ENCODE data around the gene PTTG2.

Gene PTTG2

DNA sequence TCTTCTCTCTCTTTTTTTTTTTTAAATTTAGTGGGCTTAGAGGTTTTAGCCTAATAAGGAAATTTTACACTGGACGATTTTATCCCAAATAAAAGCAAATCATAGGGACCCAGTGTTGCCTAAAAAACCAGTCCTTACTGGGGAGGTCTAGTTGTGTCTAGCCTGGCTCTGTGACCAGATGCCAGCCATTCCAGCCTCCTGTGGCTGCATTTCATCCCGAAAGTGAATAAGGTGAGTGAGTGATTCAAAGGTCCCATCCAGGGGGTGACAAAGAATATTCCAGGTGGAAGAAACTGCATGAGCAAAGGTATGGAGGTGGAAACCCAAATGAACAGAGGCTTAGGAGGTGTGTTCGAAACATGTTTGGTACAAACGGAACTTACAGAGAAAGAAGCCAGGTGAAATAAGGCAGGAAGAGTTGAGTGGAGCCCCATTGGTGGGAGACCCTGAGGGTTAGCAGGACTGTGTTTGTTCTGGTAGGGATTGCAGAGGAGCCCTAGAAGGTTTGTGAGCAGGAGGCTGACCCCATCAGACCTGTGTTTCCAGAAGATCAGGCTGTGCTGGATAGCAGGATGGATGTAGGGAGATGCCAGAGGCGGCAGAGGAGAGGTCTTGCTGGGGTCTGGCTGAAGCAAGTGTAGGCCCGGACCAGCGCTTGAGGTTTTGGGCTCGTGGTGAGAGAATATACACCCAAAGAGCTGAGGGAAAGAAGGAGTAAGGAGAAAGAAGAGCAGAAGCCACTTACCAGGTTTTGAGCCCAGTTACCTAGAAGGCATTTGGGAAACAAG, 31.6 kb downstream of the PTTG2 start:
- TF ChIP-seq, protein P1, sequence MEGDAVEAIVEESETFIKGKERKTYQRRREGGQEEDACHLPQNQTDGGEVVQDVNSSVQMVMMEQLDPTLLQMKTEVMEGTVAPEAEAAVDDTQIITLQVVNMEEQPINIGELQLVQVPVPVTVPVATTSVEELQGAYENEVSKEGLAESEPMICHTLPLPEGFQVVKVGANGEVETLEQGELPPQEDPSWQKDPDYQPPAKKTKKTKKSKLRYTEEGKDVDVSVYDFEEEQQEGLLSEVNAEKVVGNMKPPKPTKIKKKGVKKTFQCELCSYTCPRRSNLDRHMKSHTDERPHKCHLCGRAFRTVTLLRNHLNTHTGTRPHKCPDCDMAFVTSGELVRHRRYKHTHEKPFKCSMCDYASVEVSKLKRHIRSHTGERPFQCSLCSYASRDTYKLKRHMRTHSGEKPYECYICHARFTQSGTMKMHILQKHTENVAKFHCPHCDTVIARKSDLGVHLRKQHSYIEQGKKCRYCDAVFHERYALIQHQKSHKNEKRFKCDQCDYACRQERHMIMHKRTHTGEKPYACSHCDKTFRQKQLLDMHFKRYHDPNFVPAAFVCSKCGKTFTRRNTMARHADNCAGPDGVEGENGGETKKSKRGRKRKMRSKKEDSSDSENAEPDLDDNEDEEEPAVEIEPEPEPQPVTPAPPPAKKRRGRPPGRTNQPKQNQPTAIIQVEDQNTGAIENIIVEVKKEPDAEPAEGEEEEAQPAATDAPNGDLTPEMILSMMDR (IDR thresholded peaks at IDR 0.05; ENCODE audit: low read depth, low read length), result no peak
- no peak overlapping the region for H3K4me3 ChIP-seq (replicated peaks in 1 of 2; ENCODE audit: low read depth in 2 of 2, low read length in 2 of 2)
- no peak for DNase-seq (ENCODE audit: low read depth in 2 of 2)

GRCh38 chr4:37993806-37994205, 33.6 kb downstream of the PTTG2 start:
- H3K4me3 ChIP-seq (replicated peaks in 1 of 2; ENCODE audit: low read depth in 2 of 2, low read length in 2 of 2), result no peak overlapping the region
- TF ChIP-seq, protein P1 (IDR thresholded peaks at IDR 0.05; ENCODE audit: low read depth, low read length), result no peak
- DNase-seq (ENCODE audit: low read depth in 2 of 2), result no peak

- no peak overlapping the region for H3K4me3 ChIP-seq (replicated peaks in 1 of 2; ENCODE audit: low read depth in 2 of 2, low read length in 2 of 2)
- TF ChIP-seq, protein P1 (IDR thresholded peaks at IDR 0.05; ENCODE audit: low read depth, low read length), result no peak
- DNase-seq (ENCODE audit: low read depth in 2 of 2), result no peak
Measured at GRCh38 chr4:37994569-37994968, 34.4 kb downstream of the PTTG2 start.

DNA sequence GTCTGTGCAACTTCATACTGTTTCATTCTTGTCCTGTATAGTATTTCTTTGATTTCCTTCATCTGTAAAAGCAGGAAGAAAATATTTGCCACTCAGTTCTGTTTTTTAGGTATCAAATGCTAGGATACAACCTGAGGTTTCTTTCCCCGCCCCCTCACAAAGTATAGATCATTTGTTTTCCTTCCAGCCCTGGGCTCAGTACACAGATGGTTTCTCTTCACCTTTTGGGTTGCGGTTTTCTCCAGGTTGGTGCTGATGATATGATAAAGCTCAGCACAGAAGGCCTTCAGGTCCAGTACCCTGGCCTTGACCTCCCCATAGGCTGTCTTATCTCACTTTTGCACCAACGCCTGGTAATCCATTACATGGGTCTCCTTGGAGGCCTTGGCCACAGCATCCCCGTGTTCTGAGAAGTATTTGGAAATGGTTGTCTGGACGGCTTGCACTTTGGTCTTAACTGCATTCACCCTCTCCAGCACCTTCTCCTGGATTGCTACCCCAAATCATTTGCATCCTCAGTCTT, 35.2 kb downstream of the PTTG2 start:
- no peak overlapping the region for H3K4me3 ChIP-seq (replicated peaks in 1 of 2; ENCODE audit: low read depth in 2 of 2, low read length in 2 of 2)
- DNase-seq (ENCODE audit: low read depth in 2 of 2), result no peak
- TF ChIP-seq, protein P1 (IDR thresholded peaks at IDR 0.05; ENCODE audit: low read depth, low read length), result no peak

GRCh38 chr4:37995981-37996775, 36.0 kb downstream of the PTTG2 start:
- no peak for DNase-seq (ENCODE audit: low read depth in 2 of 2)
- H3K4me3 ChIP-seq (replicated peaks in 1 of 2; ENCODE audit: low read depth in 2 of 2, low read length in 2 of 2), result no peak overlapping the region
- TF ChIP-seq, protein P1 (IDR thresholded peaks at IDR 0.05; ENCODE audit: low read depth, low read length), result no peak

- H3K4me3 ChIP-seq (replicated peaks in 1 of 2; ENCODE audit: low read depth in 2 of 2, low read length in 2 of 2), result no peak overlapping the region
- TF ChIP-seq, protein P1 (IDR thresholded peaks at IDR 0.05; ENCODE audit: low read depth, low read length), result no peak
- no peak for DNase-seq (ENCODE audit: low read depth in 2 of 2)
Measured at GRCh38 chr4:37998226-37998625, 38.0 kb downstream of the PTTG2 start.
